NCI-H2171 treated with DMSO at 0.1 percent for 48 hours (cell line): ENCODE results near the gene PAFAH1B1.
"Not testable (repeated sequence)": the region's sequence is repeated elsewhere in the genome, so short reads cannot be mapped to it uniquely, and the experiment has no call there.

Experiments used
- DNase-seq: peaks from one replicate; lab custom pipeline; 2025; lab: John Stamatoyannopoulos, UW

The PAFAH1B1 gene

GRCh38 chr17:2592971-2593820 is at the start of gene PAFAH1B1:
Gene PAFAH1B1, plus strand, starts transcription at chr17:2593654. Its CDS starts 44,635 bp downstream, at chr17:2638289.
- peak; percentile 93 for DNase-seq

- DNase-seq, result no peak
Measured at GRCh38 chr17:2545393-2545792, 48.1 kb upstream of the PAFAH1B1 start.

GRCh38 chr17:2547176-2547575 is 46.3 kb upstream of the PAFAH1B1 start:
- DNase-seq, result peak; percentile 12

DNA sequence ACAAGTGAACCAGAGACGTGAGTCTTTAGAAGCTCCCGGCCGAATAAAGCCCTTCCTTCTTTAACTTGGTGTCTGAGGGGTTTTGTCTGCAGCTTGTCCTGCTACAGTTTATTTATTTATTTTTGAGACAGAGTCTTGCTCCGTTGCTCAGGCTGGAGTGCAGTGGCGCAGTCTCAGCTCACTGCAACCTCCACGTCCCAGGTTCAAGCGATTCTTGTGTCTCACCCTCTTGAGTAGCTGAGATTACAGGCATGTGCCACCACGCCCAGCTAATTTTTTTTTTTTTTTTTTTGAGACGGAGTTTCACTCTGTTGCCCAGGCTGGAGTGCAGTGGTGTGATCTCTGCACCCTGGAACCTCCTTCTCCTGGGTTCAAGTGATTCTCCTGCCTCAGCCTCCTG is 45.4 kb upstream of the PAFAH1B1 start:
- peak; percentile 38 for DNase-seq

DNA sequence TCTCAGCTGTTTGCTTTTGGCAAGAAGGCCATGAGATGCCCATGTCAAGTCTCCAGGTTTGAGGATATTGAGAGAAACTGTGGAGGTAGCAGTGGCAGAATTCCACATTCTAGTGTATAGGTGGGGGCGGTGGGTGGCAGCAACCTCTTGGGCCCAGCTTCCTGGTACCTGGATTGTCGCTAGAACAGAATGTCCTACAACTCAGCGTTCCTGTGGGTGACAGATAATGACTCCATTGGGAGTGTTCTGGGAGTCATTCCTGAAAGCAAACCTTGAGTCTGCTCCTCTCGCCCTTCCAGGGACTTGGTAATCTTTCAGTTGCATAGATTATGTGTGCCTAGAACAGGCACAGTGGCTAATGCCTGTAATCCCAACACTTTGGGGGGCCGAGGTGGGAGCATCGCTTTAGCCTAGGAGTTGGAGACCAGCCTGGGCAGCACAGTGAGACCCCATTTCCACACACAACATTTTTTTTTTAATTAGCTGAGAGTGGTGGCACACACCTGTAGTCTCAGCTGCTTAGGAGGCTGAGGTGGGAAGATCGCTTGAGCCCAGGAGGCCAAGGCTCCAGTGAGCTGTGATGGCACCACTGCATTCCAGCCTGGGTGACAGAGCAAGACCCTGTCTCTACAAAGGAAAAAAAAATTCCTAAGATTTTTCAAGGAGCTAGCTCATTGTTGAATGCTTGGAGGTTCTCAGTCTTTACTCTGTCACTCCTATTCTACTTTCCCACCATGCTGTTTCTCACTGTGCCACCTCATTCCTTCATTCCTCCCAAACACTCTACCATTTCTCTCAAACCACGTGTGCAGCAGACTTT is 43.9 kb upstream of the PAFAH1B1 start:
- no peak for DNase-seq

DNA sequence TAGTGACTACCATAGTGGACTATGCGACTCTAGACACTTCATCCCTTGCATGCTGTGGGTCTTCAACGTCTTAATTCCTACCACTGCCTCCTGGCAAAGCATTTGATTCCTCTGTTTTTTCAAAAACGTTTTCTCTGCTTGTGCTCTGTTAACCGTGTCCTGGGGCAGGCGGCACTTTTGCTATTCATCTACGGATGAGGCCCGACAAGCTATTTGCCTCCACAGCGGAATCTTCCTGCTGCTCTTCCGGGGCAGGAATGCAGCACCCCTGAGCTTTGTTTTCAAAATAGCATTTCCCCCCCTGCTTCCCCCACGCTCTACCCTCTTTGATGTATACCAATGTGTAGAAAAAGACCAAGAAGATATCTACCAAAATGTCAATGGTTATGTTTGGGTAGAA is 42.0 kb upstream of the PAFAH1B1 start:
- DNase-seq, result no peak

DNA sequence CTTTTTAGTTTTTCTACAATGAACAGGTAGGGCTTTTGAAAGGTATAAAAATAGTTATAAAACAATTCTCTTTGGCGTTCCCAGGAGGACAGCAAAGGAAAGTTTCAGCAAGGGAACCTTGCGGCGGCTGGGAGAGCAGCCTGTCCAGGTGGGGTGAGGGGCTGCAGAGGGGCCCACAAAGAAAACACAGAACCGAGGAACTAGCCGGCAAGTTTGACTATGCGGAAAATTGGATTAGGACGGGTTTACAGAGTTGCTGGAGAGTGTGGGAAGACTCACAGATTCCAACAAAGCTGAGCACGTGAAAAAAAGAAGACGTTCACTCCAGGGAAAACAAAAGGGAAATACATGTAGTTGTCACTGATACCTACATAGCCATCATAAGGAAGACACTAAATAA is 41.5 kb upstream of the PAFAH1B1 start:
- no peak for DNase-seq

DNA sequence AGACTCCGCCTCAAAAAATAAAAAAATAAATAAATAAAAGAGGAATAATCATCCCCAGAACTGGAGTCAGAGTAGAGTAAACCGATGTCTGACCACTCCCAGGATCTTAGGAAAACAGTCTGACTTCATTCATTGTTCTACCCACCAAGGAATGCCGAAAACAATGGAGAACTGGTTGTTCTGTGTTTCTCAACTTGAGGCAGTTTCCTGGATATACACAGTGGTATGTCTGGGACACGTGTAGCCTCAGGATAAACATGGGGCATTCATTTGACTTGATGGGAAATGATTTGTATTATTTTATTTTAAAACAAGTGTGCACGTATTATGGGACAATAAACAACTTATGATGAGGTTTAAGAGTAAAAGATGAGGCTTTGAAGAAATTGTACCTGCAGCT is 32.8 kb upstream of the PAFAH1B1 start:
- DNase-seq, result no peak

DNA sequence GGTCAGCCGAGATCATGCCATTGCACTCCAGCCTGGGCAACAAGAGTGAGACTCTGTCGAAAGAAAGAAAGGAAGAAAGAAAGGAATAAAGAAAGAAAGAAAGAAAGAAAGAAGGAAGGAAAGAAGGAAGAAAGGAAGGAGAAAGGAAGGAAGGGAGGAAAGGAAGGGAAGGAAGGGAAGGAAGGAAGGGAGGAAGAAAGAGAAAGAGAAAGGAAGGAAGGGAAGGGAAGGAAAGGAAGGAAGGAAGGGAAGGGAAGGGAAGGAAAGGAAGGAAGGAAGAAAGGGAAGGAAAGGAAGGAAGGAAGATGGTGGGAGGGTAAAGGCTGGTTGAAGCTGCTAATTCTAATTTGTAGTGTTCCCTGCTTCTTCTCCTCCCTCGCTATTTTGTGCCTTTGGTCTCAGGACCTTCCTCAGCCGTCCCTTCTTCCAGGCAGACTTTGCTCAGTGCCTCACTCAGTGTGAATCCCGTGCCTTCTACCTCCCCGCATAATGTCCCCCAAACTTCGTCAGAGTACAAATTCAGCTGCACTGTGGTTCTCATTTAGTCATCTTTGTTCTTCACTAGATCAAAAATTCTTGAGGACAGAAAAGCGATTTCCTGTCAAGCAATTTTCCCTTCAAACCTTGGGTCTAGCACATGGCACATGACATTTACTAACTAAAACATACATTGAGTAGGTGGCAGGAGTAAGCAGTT is 31.1 kb upstream of the PAFAH1B1 start:
- no peak for DNase-seq

- DNase-seq, result peak; percentile 62
Measured at GRCh38 chr17:2563061-2563460, 30.4 kb upstream of the PAFAH1B1 start.

DNA sequence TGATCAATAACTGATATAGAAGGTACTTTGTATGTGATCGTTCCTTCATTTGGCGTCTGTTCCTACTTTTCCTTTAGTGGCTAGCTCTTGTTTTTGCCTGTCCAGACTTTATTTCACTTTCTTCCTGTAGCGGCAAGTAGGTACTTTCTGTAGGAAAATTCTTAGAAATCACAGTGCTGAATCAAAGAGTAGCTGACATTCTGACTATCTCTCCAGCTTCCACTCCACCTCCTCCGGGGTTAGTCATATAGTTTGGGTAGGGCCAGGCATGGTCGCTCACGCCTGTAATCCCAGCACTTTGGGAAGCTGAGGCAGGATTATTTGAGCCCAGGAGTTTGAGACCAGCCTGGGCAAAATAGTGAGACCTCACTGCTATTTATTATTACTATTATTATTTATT is 29.9 kb upstream of the PAFAH1B1 start:
- no peak for DNase-seq

- no peak for DNase-seq
Measured at GRCh38 chr17:2564877-2565276, 28.6 kb upstream of the PAFAH1B1 start.

GRCh38 chr17:2566056-2566455 is 27.4 kb upstream of the PAFAH1B1 start:
- DNase-seq, result no peak

- no peak for DNase-seq
Measured at GRCh38 chr17:2571523-2572303, 21.7 kb upstream of the PAFAH1B1 start.

GRCh38 chr17:2572304-2572609 is 21.2 kb upstream of the PAFAH1B1 start:
- DNase-seq, result not testable (repeated sequence)

DNA sequence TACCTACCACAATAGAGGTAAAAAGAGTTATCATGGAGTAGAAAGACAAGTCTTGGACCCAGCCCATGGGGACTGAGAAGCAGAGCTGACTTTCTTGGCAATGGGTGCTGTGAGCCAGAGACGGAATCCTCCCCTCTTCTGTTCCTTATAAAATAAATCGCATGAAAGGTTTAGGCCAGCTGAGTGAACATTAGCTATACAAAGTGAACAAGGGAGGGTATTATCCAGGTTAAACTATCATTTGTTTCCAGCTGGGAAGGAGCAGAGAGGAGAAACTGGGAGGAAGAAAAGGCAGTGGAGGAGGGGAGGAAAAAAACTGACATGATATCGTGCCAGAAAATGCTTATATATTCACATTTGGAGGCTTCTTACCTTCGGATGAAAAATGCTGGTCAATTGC is 13.3 kb upstream of the PAFAH1B1 start:
- DNase-seq, result peak; percentile 37

- DNase-seq, result peak; percentile 66
Measured at GRCh38 chr17:2580661-2581060, 12.8 kb upstream of the PAFAH1B1 start.

- DNase-seq, result no peak
Measured at GRCh38 chr17:2582493-2582892, 11.0 kb upstream of the PAFAH1B1 start.

- DNase-seq, result no peak
Measured at GRCh38 chr17:2591040-2591640, 2.3 kb upstream of the PAFAH1B1 start.

DNA sequence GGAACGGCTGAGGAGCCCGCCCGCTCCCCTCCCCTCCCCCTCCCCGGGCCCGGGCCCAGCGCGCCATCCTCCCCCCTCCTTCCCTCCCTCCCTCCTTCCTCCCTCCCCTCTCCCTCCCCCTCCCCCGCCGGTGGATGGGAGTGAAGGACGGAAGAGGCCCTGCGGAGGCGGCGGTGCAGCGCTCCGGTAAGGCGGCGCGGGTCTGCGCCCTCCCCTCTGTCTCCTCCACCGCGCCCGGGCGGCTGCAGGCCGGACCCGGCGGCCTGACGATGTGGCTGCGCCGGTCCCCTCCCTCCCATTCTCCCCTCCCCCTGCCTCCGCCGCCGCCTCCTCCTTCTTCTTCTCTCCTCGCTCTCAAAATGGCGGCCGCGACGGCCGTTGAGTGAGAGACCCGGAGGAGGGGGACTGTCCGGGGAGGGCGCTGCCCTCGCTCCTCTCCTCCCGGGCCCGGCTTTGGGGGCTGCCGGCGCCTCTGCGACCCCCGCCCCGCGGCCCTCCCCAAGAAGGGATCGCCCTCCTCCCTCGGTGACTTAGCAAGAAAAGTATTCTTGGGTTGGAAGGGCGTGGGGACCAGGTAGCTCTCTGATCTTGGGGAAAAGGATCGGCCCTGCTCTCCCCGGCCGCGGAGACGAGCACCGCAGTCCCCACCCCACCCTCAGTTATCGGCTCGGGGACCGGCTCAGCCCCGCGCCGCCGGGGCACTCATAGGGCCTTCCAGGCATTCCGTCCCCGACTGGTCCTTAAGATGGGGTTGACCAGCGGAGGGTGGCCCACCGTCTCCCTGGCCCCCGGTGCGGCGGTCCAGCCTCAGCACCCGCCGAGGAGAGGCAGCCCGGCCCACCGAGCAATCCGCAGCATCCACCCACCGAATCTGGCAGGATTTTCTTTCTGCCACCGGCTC is 617 bp downstream of the PAFAH1B1 start:
- DNase-seq, result peak; percentile 80
